ENCODE data around the gene FAT4.

The FAT4 gene

GRCh38 chr4:125325733-125326132, 11.0 kb downstream of the FAT4 start:
- no peak for TF ChIP-seq CTCF (conservative IDR thresholded peaks at IDR 0.05; ENCODE audit: low read depth, low read length)
- H3K4me3 ChIP-seq (ENCODE audit: low read depth, low read length), result no peak overlapping the region
- no peak for DNase-seq (ENCODE audit: low read depth)

GRCh38 chr4:125331116-125331515, 16.4 kb downstream of the FAT4 start:
- no peak for DNase-seq (ENCODE audit: low read depth)
- no peak for TF ChIP-seq CTCF (conservative IDR thresholded peaks at IDR 0.05; ENCODE audit: low read depth, low read length)
- H3K4me3 ChIP-seq (ENCODE audit: low read depth, low read length), result no peak overlapping the region

- no peak for TF ChIP-seq CTCF (conservative IDR thresholded peaks at IDR 0.05; ENCODE audit: low read depth, low read length)
- no peak for DNase-seq (ENCODE audit: low read depth)
- H3K4me3 ChIP-seq (ENCODE audit: low read depth, low read length), result no peak overlapping the region
These were observed 20.2 kb downstream of the FAT4 start for GRCh38 chr4:125334926-125335325.

- H3K4me3 ChIP-seq (ENCODE audit: low read depth, low read length), result no peak overlapping the region
- no peak for TF ChIP-seq CTCF (conservative IDR thresholded peaks at IDR 0.05; ENCODE audit: low read depth, low read length)
- DNase-seq (ENCODE audit: low read depth), result peak; percentile 37
These were observed 24.1 kb downstream of the FAT4 start for GRCh38 chr4:125338814-125339213.

DNA sequence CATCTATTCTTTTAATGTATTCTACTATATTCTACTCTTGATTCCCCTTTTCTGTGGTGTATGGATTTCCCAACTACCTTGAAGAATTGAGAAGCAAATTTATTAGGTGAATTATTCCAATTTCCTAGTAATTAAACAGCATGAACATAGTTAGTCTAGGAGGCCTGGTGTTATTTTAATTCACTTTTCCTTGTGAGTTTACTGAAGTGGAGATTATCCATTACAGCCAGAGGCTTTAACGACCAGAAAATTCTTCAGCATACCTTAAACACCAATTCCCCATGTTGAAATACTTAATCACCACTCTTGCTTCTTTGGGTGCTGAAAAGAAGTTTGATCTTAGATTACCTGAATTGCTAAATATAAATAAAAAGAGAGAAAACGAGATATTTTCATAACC, 29.4 kb downstream of the FAT4 start:
- no peak for TF ChIP-seq CTCF (conservative IDR thresholded peaks at IDR 0.05; ENCODE audit: low read depth, low read length)
- DNase-seq (ENCODE audit: low read depth), result no peak
- H3K4me3 ChIP-seq (ENCODE audit: low read depth, low read length), result no peak overlapping the region

GRCh38 chr4:125346616-125347015, 31.9 kb downstream of the FAT4 start:
- TF ChIP-seq CTCF (conservative IDR thresholded peaks at IDR 0.05; ENCODE audit: low read depth, low read length), result no peak
- no peak overlapping the region for H3K4me3 ChIP-seq (ENCODE audit: low read depth, low read length)
- DNase-seq (ENCODE audit: low read depth), result no peak

GRCh38 chr4:125350470-125351135, 35.8 kb downstream of the FAT4 start:
- DNase-seq (ENCODE audit: low read depth), result no peak
- TF ChIP-seq CTCF (conservative IDR thresholded peaks at IDR 0.05; ENCODE audit: low read depth, low read length), result no peak
- H3K4me3 ChIP-seq (ENCODE audit: low read depth, low read length), result no peak overlapping the region

Data from choroid plexus epithelial cell (primary cell).